ENCODE data around the gene DIP2B. TPM values are rescaled to one million over a fixed set of nuclear protein-coding genes. Genes with fewer than 3 reads are reported as not detected.

Gene DIP2B
- total and polyA plus RNA-seq, 2 of the 13 experiments (the other 11 are each of a cell fraction or from before 2014, with no cell fraction given) = 32.1 to 35.8 TPM

DNA sequence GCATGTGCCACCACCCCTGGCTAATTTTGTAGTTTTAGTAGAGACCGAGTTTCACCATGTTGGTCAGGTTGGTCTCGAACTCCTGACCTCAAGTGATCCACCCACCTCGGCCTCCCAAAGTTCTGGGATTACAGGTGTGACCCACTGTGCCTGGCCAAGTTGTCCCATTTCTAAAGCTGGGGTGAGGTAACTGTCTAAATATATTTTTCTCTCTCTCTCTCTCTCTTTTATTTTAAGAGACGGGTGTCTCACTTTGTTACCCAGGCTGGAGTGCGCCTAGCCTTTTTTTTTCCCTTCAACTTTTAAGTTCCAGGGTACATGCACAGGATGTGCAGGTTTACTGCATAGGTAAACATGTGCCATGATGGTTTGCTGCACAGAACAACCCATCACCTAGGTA is 267.7 kb downstream of the DIP2B start:
- CTCF ChIA-PET (ENCODE audit: low intra/inter-chr PET ratio, low total read pairs) = no interaction called here

More for the DNA sequence above, 267.7 kb downstream of the DIP2B start:
- Histone ChIP-seq H3K27me3 (ENCODE audit: control insufficient read depth in 1 of 2, insufficient read depth in 2 of 2, low read length in 2 of 2) (no peaks in the 10 kb centered on the region), H2AFZ (ENCODE audit: low read length) (no peak overlapping the region), H3K9ac (ENCODE audit: insufficient read depth, low read depth, low read length) (no peak overlapping the region), H3K4me2 (ENCODE audit: low read depth, low read length) (no peak overlapping the region), H3K27ac (ENCODE audit: extremely low read length, insufficient read depth, low read length) (no peak overlapping the region), H3K79me2 (ENCODE audit: insufficient read depth, low read length) (peaks cover 70% of the 10 kb centered on the region), H3K4me1 (ENCODE audit: insufficient read depth, low read length) (peaks cover 19% of the 10 kb centered on the region), H3K36me3 (replicated peaks in 1 of 2; ENCODE audit: control insufficient read depth in 1 of 2, insufficient read depth in 2 of 2, low read length in 2 of 2) (peaks cover 0 to 6% of the 10 kb centered on the region in 2 experiments; a peak in 2 of 5 replicates), H3K9me3 (ENCODE audit: low read length) (no peaks in the 10 kb centered on the region), H3K4me3 (replicated peaks in 1 of 3; ENCODE audit: insufficient read depth in 1 of 3, low read depth in 2 of 3, low read length in 3 of 3) (no peak overlapping the region), H4K20me1 (ENCODE audit: insufficient read depth, low read length) (no peaks in the 10 kb centered on the region; the same call in 1 of the 2 replicates)
- ATAC-seq = no peak
- intact Hi-C loops (cut with micrococcal nuclease; ENCODE audit: unreplicated experiment) = no loop called here
- no TSS peak for BruUV-seq (replicated peaks)
- no peak for DNase-seq (ENCODE audit: low spot score)
- no peak for FAIRE-seq
- no peak for TF ChIP-seq ISL2 (CRISPR knock-in tag; IDR thresholded peaks at IDR 0.05)
- TF ChIP-seq ZNF550 (CRISPR knock-in tag; IDR thresholded peaks at IDR 0.05; ENCODE audit: borderline replicate concordance) = no peak
- no peak for TF ChIP-seq PAX8 (CRISPR knock-in tag; IDR thresholded peaks at IDR 0.05; ENCODE audit: borderline replicate concordance)
- TF ChIP-seq, protein P1, sequence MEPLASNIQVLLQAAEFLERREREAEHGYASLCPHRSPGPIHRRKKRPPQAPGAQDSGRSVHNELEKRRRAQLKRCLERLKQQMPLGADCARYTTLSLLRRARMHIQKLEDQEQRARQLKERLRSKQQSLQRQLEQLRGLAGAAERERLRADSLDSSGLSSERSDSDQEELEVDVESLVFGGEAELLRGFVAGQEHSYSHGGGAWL (CRISPR knock-in tag; IDR thresholded peaks at IDR 0.05) = no peak
- TF ChIP-seq, protein P2, sequence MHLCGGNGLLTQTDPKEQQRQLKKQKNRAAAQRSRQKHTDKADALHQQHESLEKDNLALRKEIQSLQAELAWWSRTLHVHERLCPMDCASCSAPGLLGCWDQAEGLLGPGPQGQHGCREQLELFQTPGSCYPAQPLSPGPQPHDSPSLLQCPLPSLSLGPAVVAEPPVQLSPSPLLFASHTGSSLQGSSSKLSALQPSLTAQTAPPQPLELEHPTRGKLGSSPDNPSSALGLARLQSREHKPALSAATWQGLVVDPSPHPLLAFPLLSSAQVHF (CRISPR knock-in tag; IDR thresholded peaks at IDR 0.05) = no peak
- TF ChIP-seq, protein P3, sequence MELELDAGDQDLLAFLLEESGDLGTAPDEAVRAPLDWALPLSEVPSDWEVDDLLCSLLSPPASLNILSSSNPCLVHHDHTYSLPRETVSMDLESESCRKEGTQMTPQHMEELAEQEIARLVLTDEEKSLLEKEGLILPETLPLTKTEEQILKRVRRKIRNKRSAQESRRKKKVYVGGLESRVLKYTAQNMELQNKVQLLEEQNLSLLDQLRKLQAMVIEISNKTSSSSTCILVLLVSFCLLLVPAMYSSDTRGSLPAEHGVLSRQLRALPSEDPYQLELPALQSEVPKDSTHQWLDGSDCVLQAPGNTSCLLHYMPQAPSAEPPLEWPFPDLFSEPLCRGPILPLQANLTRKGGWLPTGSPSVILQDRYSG (CRISPR knock-in tag; IDR thresholded peaks at IDR 0.05) = no peak
- TF ChIP-seq MBD4 (IDR thresholded peaks at IDR 0.05; ENCODE audit: borderline replicate concordance, low read length) = no peak
- no peak for TF ChIP-seq ZNF331 (CRISPR knock-in tag; IDR thresholded peaks at IDR 0.05)
- TF ChIP-seq, protein P4, sequence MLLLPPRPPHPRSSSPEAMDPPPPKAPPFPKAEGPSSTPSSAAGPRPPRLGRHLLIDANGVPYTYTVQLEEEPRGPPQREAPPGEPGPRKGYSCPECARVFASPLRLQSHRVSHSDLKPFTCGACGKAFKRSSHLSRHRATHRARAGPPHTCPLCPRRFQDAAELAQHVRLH (CRISPR knock-in tag; IDR thresholded peaks at IDR 0.05; ENCODE audit: borderline replicate concordance, low read depth) = no peak
- in situ Hi-C loops (cut with HindIII; ENCODE audit: extremely low pct_ligation_motif_present, low pct_unique_long_range_greater_than_20kb) = no loop called here
- POLR2A ChIA-PET = interaction anchor here (0.6 kb wide), 1 partner anchor 9 kb away, joined by 4 read pairs; no protein-coding TSS in a partner anchor
- WGBS (ENCODE audit: low lambda C conversion rate) = 94% methylated on average over 5 of the region's 5 CpGs
